IPS DF 6.9 (cell line): Measurements from ENCODE around the gene SETDB1.

ENCODE experiments used
- DNase-seq: peaks from one replicate; pipeline ENCODE4 v3.0.0-alpha.2; 2013; ENCODE audit warnings: low read depth, low spot score
- H3K27ac ChIP-seq: one replicate; pipeline ENCODE4 v1.5.1; 2013; ENCODE audit warnings: low read length, control low read depth
- H3K27me3 ChIP-seq: 2 replicates; pipeline ENCODE4 v1.6.1; 2013; ENCODE audit warnings: mild to moderate bottlenecking, low read length; ENCODE audit not compliant: control insufficient read depth, insufficient read depth
- H3K36me3 ChIP-seq: 2 replicates; pipeline ENCODE4 v1.6.1; 2013; ENCODE audit warnings: low read length; ENCODE audit not compliant: control insufficient read depth, insufficient read depth
- H3K4me1 ChIP-seq: 2 replicates; pipeline ENCODE4 v1.6.1; 2013; ENCODE audit warnings: low read length; ENCODE audit not compliant: control insufficient read depth, insufficient read depth
- H3K4me3 ChIP-seq: 2 replicates; pipeline ENCODE4 v1.5.1; 2013; ENCODE audit warnings: mild to moderate bottlenecking, low read length
- H3K9me3 ChIP-seq: 2 replicates; pipeline ENCODE4 v1.6.1; 2013; ENCODE audit warnings: low read length, inconsistent platforms; ENCODE audit not compliant: control insufficient read depth, insufficient read depth
- WGBS: extraction: QIAGEN DNeasy Blood & Tissue Kit; methylation state at CpG from one replicate; pipeline ENCODE4 v1.1.7; 2013; ENCODE audit warnings: mixed read lengths, missing lambda C conversion rate; ENCODE audit not compliant: insufficient read length, insufficient coverage; 5-methylcytosine and 5-hydroxymethylcytosine counted together

Gene SETDB1

GRCh38 chr1:151010346-151010726 is 84.2 kb downstream of the SETDB1 start:
- Histone ChIP-seq H3K36me3 (no peaks in the 10 kb centered on the region), H3K4me3 (no peak overlapping the region), H3K27ac (no peak overlapping the region), H3K9me3 (no peaks in the 10 kb centered on the region), H3K4me1 (peaks cover 2% of the 10 kb centered on the region; the same call in 1 of the 2 replicates), H3K27me3 (no peaks in the 10 kb centered on the region)
- no CpG with 5 or more reads among the region's 3 CpGs for WGBS
- DNase-seq: no peak

GRCh38 chr1:151011154-151011850 is 85.1 kb downstream of the SETDB1 start:
- WGBS: no CpG with 5 or more reads among the region's 4 CpGs
- Histone ChIP-seq H3K27ac (no peak overlapping the region), H3K36me3 (no peaks in the 10 kb centered on the region), H3K27me3 (no peaks in the 10 kb centered on the region), H3K4me3 (no peak overlapping the region), H3K9me3 (no peaks in the 10 kb centered on the region), H3K4me1 (no peaks in the 10 kb centered on the region)
- DNase-seq: no peak

- no CpG with 5 or more reads among the region's 14 CpGs for whole genome bisulfite sequencing
- no peak for DNase-seq
- Histone ChIP-seq H3K27ac (no peak overlapping the region), H3K36me3 (no peaks in the 10 kb centered on the region), H3K9me3 (no peaks in the 10 kb centered on the region), H3K4me1 (no peaks in the 10 kb centered on the region), H3K27me3 (no peaks in the 10 kb centered on the region), H3K4me3 (no peak overlapping the region)
Measured at GRCh38 chr1:151012684-151013471, 86.7 kb downstream of the SETDB1 start.

GRCh38 chr1:151013518-151013917 is 87.4 kb downstream of the SETDB1 start:
- no peaks in the 10 kb centered on the region for H3K36me3 ChIP-seq
- H3K4me3 ChIP-seq: no peak overlapping the region
- no peaks in the 10 kb centered on the region for H3K4me1 ChIP-seq
- DNase-seq: no peak
- H3K9me3 ChIP-seq: no peaks in the 10 kb centered on the region
- H3K27ac ChIP-seq: no peak overlapping the region
- WGBS: no CpG with 5 or more reads among the region's 2 CpGs
- no peaks in the 10 kb centered on the region for H3K27me3 ChIP-seq
